NCI-H1417 treated with DMSO at 0.1 percent for 48 hours (cell line): ENCODE results near the gene CNN2.

Experiments
- DNase-seq: peaks from one replicate; lab custom pipeline; 2025; lab: John Stamatoyannopoulos, UW

Gene CNN2

GRCh38 chr19:1065606-1066109 lies 39.2 kb downstream of the CNN2 start:
- DNase-seq = no peak

GRCh38 chr19:1066251-1066747 lies 39.9 kb downstream of the CNN2 start:
- no peak for DNase-seq

GRCh38 chr19:1066748-1067340 lies 40.4 kb downstream of the CNN2 start, which contains the start of gene ARHGAP45:
TSS of gene ARHGAP45 (plus strand) at chr19:1067167. CDS start at chr19:1067406, 239 bp downstream.
- no peak for DNase-seq

GRCh38 chr19:1067341-1067957 lies 41.0 kb downstream of the CNN2 start:
- DNase-seq = no peak

- DNase-seq = no peak
Observed at GRCh38 chr19:1068009-1069001, 41.9 kb downstream of the CNN2 start.

GRCh38 chr19:1069009-1069779 lies 42.8 kb downstream of the CNN2 start:
- no peak for DNase-seq

- no peak for DNase-seq
Observed at GRCh38 chr19:1070576-1070930, 44.1 kb downstream of the CNN2 start.

- no peak for DNase-seq
Observed at GRCh38 chr19:1070931-1071791, 44.8 kb downstream of the CNN2 start.

- no peak for DNase-seq
Observed at GRCh38 chr19:1072371-1073015, 46.1 kb downstream of the CNN2 start.

- no peak for DNase-seq
Observed at GRCh38 chr19:1073063-1073955, 46.9 kb downstream of the CNN2 start.

- no peak for DNase-seq
Observed at GRCh38 chr19:1073956-1074517, 47.6 kb downstream of the CNN2 start.

GRCh38 chr19:1074544-1075283 lies 48.3 kb downstream of the CNN2 start:
- DNase-seq = peak; percentile 92

GRCh38 chr19:1076046-1076386 lies 49.6 kb downstream of the CNN2 start:
- DNase-seq = no peak

- DNase-seq = no peak
Observed at GRCh38 chr19:1076951-1077350, 50.5 kb downstream of the CNN2 start.

GRCh38 chr19:1079566-1080111 lies 53.2 kb downstream of the CNN2 start:
- DNase-seq = no peak

- no peak for DNase-seq
Observed at GRCh38 chr19:1080360-1081161, 54.2 kb downstream of the CNN2 start.
